ENCODE results near the gene MPZL1. TPM values are rescaled to one million over a fixed set of nuclear protein-coding genes. Genes with fewer than 3 reads are reported as not detected.

Gene MPZL1
- total and polyA plus RNA-seq, 2 of the 8 experiments (the other 6 are each of a cell fraction or from before 2014, with no cell fraction given) = 37.8 to 120 TPM

- TF ChIP-seq SP1 (IDR thresholded peaks at IDR 0.05; ENCODE audit: low read depth, low read length) (no peak), SIN3A (conservative IDR thresholded peaks at IDR 0.05 in 1 of 2, IDR thresholded peaks at IDR 0.05 in 1 of 2; ENCODE audit: low read depth in 1 of 2, low read length in 2 of 2) (peak in 1 of 2 experiments; percentile 81; a peak in 2 of 4 replicates), MAFK (IDR thresholded peaks at IDR 0.05; ENCODE audit: low read depth, low read length) (peak; percentile 83; the same call in 1 of the 2 replicates), CTCF (IDR thresholded peaks at IDR 0.05; ENCODE audit: control extremely low read depth in 1 of 3, insufficient read depth in 1 of 3, low read depth in 1 of 3, low read length in 3 of 3) (no peak), EGR1 (IDR thresholded peaks at IDR 0.05; ENCODE audit: borderline replicate concordance, low read depth, low read length) (no peak), GTF2F1 (IDR thresholded peaks at IDR 0.05; ENCODE audit: borderline replicate concordance, low read depth, low read length) (no peak), CEBPB (IDR thresholded peaks at IDR 0.05; ENCODE audit: low read depth, low read length) (peak; percentile 60; the same call in 1 of the 2 replicates), SP4 (IDR thresholded peaks at IDR 0.05; ENCODE audit: low read length) (no peak), YY1 (IDR thresholded peaks at IDR 0.05; ENCODE audit: low read depth, low read length) (no peak), KDM4A (IDR thresholded peaks at IDR 0.05; ENCODE audit: low read depth, low read length, severe bottlenecking) (peak; percentile 38), SUZ12 (IDR thresholded peaks at IDR 0.05; ENCODE audit: low read length) (no peak), CTBP2 (IDR thresholded peaks at IDR 0.05; ENCODE audit: borderline replicate concordance, insufficient read depth, insufficient read length, low read length) (no peak), SP2 (IDR thresholded peaks at IDR 0.05; ENCODE audit: low read length) (no peak), BRCA1 (IDR thresholded peaks at IDR 0.05; ENCODE audit: low read depth, low read length) (no peak), ATF3 (IDR thresholded peaks at IDR 0.05; ENCODE audit: insufficient read depth, low read depth, low read length) (no peak), SIX5 (IDR thresholded peaks at IDR 0.05; ENCODE audit: low read depth, low read length) (no peak), RXRA (IDR thresholded peaks at IDR 0.05; ENCODE audit: insufficient read depth, low read depth, low read length) (no peak), JUND (IDR thresholded peaks at IDR 0.05; ENCODE audit: low read length) (no peak), HDAC2 (IDR thresholded peaks at IDR 0.05; ENCODE audit: borderline replicate concordance in 1 of 2, low read depth in 2 of 2, low read length in 2 of 2) (peak in 1 of 2 experiments; percentile 81; a peak in 1 of 4 replicates), KDM1A (IDR thresholded peaks at IDR 0.05; ENCODE audit: borderline replicate concordance, low read length) (no peak), BACH1 (IDR thresholded peaks at IDR 0.05; ENCODE audit: low read length) (peak; percentile 56), BCL11A (IDR thresholded peaks at IDR 0.05; ENCODE audit: low read depth in 2 of 2, low read length in 2 of 2) (no peak)
Observed at GRCh38 chr1:167714439-167715156, 7.2 kb upstream of the MPZL1 start (continued).
